NT2/D1 (cell line): ENCODE measurements around the gene APBA2.

Experiments
- SUZ12 ChIP-seq: IDR thresholded peaks from 2 replicates; pipeline ENCODE4 v1.6.1; 2011; ENCODE audit not compliant: insufficient read length, insufficient read depth; ENCODE audit errors: extremely low read depth
- YY1 ChIP-seq: IDR thresholded peaks from 2 replicates; pipeline ENCODE4 v1.6.1; 2011; ENCODE audit not compliant: insufficient read length, insufficient read depth
- ZNF274 ChIP-seq: IDR thresholded peaks from 2 replicates; pipeline ENCODE4 v1.6.1; 2011; ENCODE audit warnings: mild to moderate bottlenecking, low read depth, low read length

DNA sequence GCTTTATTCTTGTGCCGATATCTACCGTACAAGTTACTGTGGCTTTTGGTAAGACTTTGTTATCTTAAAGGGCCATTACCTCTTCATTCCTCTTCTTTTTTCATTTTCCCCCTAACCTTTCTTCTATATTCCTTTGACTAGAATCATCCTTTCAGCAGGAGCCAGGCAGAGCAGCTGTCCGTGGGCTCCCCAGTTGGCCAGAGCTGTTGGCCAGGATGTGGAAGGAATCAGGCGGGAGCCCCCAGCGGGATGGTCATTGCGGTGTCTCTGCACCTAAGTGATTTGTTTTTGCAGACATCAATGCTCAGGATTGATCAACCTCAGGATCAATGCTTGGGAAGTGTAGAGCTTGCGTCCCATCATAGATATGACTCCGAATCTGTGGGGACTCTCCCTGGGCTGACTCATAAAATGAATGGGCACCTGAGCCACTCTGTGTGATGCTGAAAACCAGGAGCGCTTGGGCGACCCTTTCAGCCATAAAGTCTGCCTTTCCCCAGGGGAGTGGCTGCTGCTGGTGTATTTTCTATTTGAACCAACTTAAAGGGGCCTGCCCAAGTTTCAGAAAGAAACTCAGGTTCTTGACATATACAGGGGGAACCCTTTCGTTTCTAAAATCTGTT lies 21.7 kb downstream of the APBA2 start:
- TF ChIP-seq SUZ12 (no peak), ZNF274 (no peak), YY1 (no peak)
